Endodermal cell (in vitro differentiated cells): ENCODE results near the gene LENEP. TPM values are rescaled to one million over a fixed set of nuclear protein-coding genes. Genes with fewer than 3 reads are reported as not detected.

Experiments
- DNase-seq: peaks from one replicate; pipeline ENCODE4 v3.0.0-alpha.2; 2017
- H3K27ac ChIP-seq: 2 replicates; pipeline ENCODE4 v1.5.1; 2013; ENCODE audit warnings: mild to moderate bottlenecking, low read depth, low read length, moderate library complexity
- H3K27me3 ChIP-seq: 2 replicates; pipeline ENCODE4 v1.6.1; 2013; ENCODE audit warnings: mild to moderate bottlenecking, low read length, moderate library complexity; ENCODE audit not compliant: insufficient read depth, control insufficient read depth, poor library complexity, severe bottlenecking
- H3K36me3 ChIP-seq: 2 replicates; pipeline ENCODE4 v1.7.0; 2013; ENCODE audit warnings: mild to moderate bottlenecking, low read length, moderate library complexity; ENCODE audit not compliant: control insufficient read depth, insufficient read depth
- H3K4me1 ChIP-seq: one replicate; pipeline ENCODE4 v1.7.0; 2013; ENCODE audit warnings: low read length; ENCODE audit not compliant: control insufficient read depth, insufficient read depth
- H3K4me3 ChIP-seq: 2 replicates; pipeline ENCODE4 v1.5.1; 2013; ENCODE audit warnings: mild to moderate bottlenecking, low read length, moderate library complexity
- H3K9ac ChIP-seq: 2 replicates; pipeline ENCODE4 v1.6.1; 2013; ENCODE audit warnings: mild to moderate bottlenecking, low read length, moderate library complexity; ENCODE audit not compliant: poor library complexity, severe bottlenecking; ENCODE audit errors: extremely low read depth
- H3K9me3 ChIP-seq: 2 replicates; pipeline ENCODE4 v1.6.1; 2013; ENCODE audit warnings: mild to moderate bottlenecking, low read length, moderate library complexity; ENCODE audit not compliant: control insufficient read depth
- H3K27ac Mint-ChIP-seq: 2 replicates; pipeline ENCODE4 v1.8.0; 2020; ENCODE audit warnings: mixed read lengths
- H3K27me3 Mint-ChIP-seq: 2 replicates; pipeline ENCODE4 v1.8.0; 2021; ENCODE audit warnings: mild to moderate bottlenecking, mixed read lengths; ENCODE audit not compliant: insufficient read depth
- H3K36me3 Mint-ChIP-seq: 2 replicates; pipeline ENCODE4 v1.8.0; 2020; ENCODE audit warnings: low read depth, mixed read lengths
- H3K4me1 Mint-ChIP-seq: 2 replicates; pipeline ENCODE4 v1.8.0; 2020; ENCODE audit warnings: mixed read lengths
- H3K4me3 Mint-ChIP-seq: 2 replicates; pipeline ENCODE4 v1.8.0; 2020; ENCODE audit warnings: mild to moderate bottlenecking, moderate library complexity, mixed read lengths
- H3K9me3 Mint-ChIP-seq: 2 replicates; pipeline ENCODE4 v1.8.0; 2020; ENCODE audit warnings: mild to moderate bottlenecking, mixed read lengths
- CTCF ChIP-seq: fragments of 200-600 bp; sonication (generic); conservative IDR thresholded peaks from 2 replicates; pipeline ENCODE4 v1.5.0; 2021; ENCODE audit warnings: antibody characterized with exemption, mild to moderate bottlenecking
- WGBS, 2 experiments: methylation state at CpG; one replicate each; pipeline versions ENCODE4 v1.1.5 to v1.1.7; 2013; ENCODE audit warnings: missing lambda C conversion rate in 2 of 2, mixed read lengths in 1 of 2; ENCODE audit not compliant: insufficient coverage in 1 of 2, insufficient read length in 1 of 2; 5-methylcytosine and 5-hydroxymethylcytosine counted together
- total RNA-seq, 2 donors: library from RNA; stranded (reverse); fragmentation: NEBNext Ultra II Directional in 1 of 2; extraction: Animal tissue kit (Norgen Biotek cat#: 25700) in 1 of 2; gene quantifications; 2 replicates in 1 of 2; 3 replicates in 1 of 2; pipeline ENCODE4 v1.2.1, GENCODE V29; 2021

LENEP gene
- total RNA-seq, 2 donors from 2014 or later = 2.0 TPM; not detected in 1

- Histone ChIP-seq H3K4me3 (no peak overlapping the region), H3K27me3 (no peaks in the 10 kb centered on the region), H3K4me1 (no peaks in the 10 kb centered on the region), H3K27ac (no peak overlapping the region), H3K36me3 (no peaks in the 10 kb centered on the region), H3K9ac (no peak overlapping the region), H3K9me3 (no peaks in the 10 kb centered on the region)
- Mint-ChIP-seq H3K36me3 (no peaks in the 10 kb centered on the region), H3K27me3 (peaks cover 21% of the 10 kb centered on the region), H3K27ac (no peak overlapping the region), H3K9me3 (no peaks in the 10 kb centered on the region), H3K4me3 (no peak overlapping the region), H3K4me1 (peaks cover 3% of the 10 kb centered on the region)
- DNase-seq = no peak
- no peak for TF ChIP-seq CTCF
- 93 to 94% methylated on average over 2 to 3 of the region's 3 CpGs for WGBS, 2 experiments
These were observed 43.7 kb downstream of the LENEP start for GRCh38 chr1:155037043-155037442.

- no peaks in the 10 kb centered on the region for H3K27me3 ChIP-seq
- H3K9ac ChIP-seq = no peak overlapping the region
- no peaks in the 10 kb centered on the region for H3K9me3 Mint-ChIP-seq
- H3K4me3 Mint-ChIP-seq = no peak overlapping the region
- peaks cover 24% of the 10 kb centered on the region for H3K27me3 Mint-ChIP-seq
- TF ChIP-seq CTCF = no peak
- no peaks in the 10 kb centered on the region for H3K9me3 ChIP-seq
- 93 to 94% methylated on average over 6 of the region's 6 CpGs for WGBS, 2 experiments
- H3K36me3 ChIP-seq = no peaks in the 10 kb centered on the region
- no peaks in the 10 kb centered on the region for H3K4me1 ChIP-seq
- no peak overlapping the region for H3K27ac Mint-ChIP-seq
- H3K4me1 Mint-ChIP-seq = peaks cover 3% of the 10 kb centered on the region
- H3K4me3 ChIP-seq = no peak overlapping the region
- no peak for DNase-seq
- no peak overlapping the region for H3K27ac ChIP-seq
- H3K36me3 Mint-ChIP-seq = no peaks in the 10 kb centered on the region
These were observed 44.6 kb downstream of the LENEP start for GRCh38 chr1:155037851-155038441.

GRCh38 chr1:155038602-155039307, 45.4 kb downstream of the LENEP start:
- no peak overlapping the region for H3K27ac ChIP-seq
- no peaks in the 10 kb centered on the region for H3K9me3 Mint-ChIP-seq
- no peak overlapping the region for H3K4me3 Mint-ChIP-seq
- no peaks in the 10 kb centered on the region for H3K36me3 ChIP-seq
- peaks cover 3% of the 10 kb centered on the region for H3K4me1 Mint-ChIP-seq
- no peak for TF ChIP-seq CTCF
- no peaks in the 10 kb centered on the region for H3K27me3 ChIP-seq
- H3K4me1 ChIP-seq = no peaks in the 10 kb centered on the region
- H3K27me3 Mint-ChIP-seq = peaks cover 19% of the 10 kb centered on the region
- no peak overlapping the region for H3K4me3 ChIP-seq
- DNase-seq = no peak
- H3K36me3 Mint-ChIP-seq = no peaks in the 10 kb centered on the region
- 78 to 82% methylated on average over 7 to 8 of the region's 8 CpGs for WGBS, 2 experiments
- H3K9me3 ChIP-seq = no peaks in the 10 kb centered on the region
- H3K9ac ChIP-seq = no peak overlapping the region
- H3K27ac Mint-ChIP-seq = no peak overlapping the region
